Gastrocnemius medialis (tissue), 4 donors: ENCODE measurements around the gene KLHL7.

ENCODE experiments used
- POLR2A ChIP-seq, 2 donors: fragments of 450-650 bp; IDR thresholded peaks; one replicate each; pipeline ENCODE4 v1.6.1; 2017; ENCODE audit warnings: antibody characterized with exemption in 2 of 2, mild to moderate bottlenecking in 2 of 2, moderate library complexity in 2 of 2
- TF ChIP-seq, protein P1 (sequence below), 5 experiments: fragments of 450-650 bp in 3 of 5; fragments of 200-600 bp in 2 of 5; sonication (generic) in 2 of 5; IDR thresholded peaks in 4 of 5; conservative IDR thresholded peaks in 1 of 5; 1 replicate in 4 of 5; 2 replicates in 1 of 5; pipeline ENCODE4 v1.5.1; 2016 to 2019; ENCODE audit warnings: antibody characterized with exemption in 5 of 5, mild to moderate bottlenecking in 3 of 5, moderate library complexity in 3 of 5

DNA sequence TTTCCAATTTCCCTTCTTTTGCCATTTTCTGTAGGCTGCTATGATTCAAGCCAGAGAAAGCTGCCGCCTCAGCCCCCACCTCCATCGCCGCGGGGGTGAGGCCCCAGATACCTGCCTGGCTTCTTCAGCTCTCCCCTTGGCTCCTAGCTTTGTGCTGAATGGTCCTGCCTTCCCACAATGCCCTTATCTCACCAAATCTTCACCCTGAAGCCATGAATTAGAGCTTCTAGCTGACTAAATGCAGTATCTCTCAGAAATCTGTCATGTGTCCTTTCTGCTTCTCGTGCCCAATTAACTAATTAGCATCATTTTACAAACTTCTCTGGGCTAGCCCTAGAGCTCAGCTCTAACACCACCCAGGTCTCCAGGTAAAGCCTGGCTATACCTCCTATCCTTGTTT lies 108.8 kb downstream of the KLHL7 start:
- TF ChIP-seq, protein P1, sequence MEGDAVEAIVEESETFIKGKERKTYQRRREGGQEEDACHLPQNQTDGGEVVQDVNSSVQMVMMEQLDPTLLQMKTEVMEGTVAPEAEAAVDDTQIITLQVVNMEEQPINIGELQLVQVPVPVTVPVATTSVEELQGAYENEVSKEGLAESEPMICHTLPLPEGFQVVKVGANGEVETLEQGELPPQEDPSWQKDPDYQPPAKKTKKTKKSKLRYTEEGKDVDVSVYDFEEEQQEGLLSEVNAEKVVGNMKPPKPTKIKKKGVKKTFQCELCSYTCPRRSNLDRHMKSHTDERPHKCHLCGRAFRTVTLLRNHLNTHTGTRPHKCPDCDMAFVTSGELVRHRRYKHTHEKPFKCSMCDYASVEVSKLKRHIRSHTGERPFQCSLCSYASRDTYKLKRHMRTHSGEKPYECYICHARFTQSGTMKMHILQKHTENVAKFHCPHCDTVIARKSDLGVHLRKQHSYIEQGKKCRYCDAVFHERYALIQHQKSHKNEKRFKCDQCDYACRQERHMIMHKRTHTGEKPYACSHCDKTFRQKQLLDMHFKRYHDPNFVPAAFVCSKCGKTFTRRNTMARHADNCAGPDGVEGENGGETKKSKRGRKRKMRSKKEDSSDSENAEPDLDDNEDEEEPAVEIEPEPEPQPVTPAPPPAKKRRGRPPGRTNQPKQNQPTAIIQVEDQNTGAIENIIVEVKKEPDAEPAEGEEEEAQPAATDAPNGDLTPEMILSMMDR (IDR thresholded peaks at IDR 0.05 in 4 of 5, conservative IDR thresholded peaks at IDR 0.05 in 1 of 5) = no peak
- TF ChIP-seq POLR2A (IDR thresholded peaks at IDR 0.05) = no peak
